ENCODE results near the gene UACA. TPM values are rescaled to one million over a fixed set of nuclear protein-coding genes. Genes with fewer than 3 reads are reported as not detected.

Gene UACA
- total RNA-seq, 2 experiments from 2014 or later = 1.1 to 1.5 TPM

- H3K27ac Mint-ChIP-seq = no peak overlapping the region
- Histone ChIP-seq H3K9me3 (ENCODE audit: control insufficient read depth in 1 of 2, insufficient read depth in 1 of 2, low read length in 2 of 2) (no peaks in the 10 kb centered on the region), H3K27ac (ENCODE audit: low read depth in 1 of 2, low read length in 2 of 2) (no peak overlapping the region), H3K4me3 (ENCODE audit: low read length) (no peak overlapping the region), H3K4me1 (ENCODE audit: insufficient read depth, low read length) (peaks cover 8% of the 10 kb centered on the region), H3K36me3 (ENCODE audit: insufficient read depth, low read length) (no peaks in the 10 kb centered on the region), H3K27me3 (ENCODE audit: control insufficient read depth in 1 of 2, insufficient read depth in 2 of 2, low read length in 2 of 2) (peaks cover 3 to 8% of the 10 kb centered on the region in 2 experiments)
- ChIA-PET CTCF (no interaction called here), POLR2A (interaction anchor here (1.3 kb wide), 1 partner anchor 53 kb away, joined by 3 read pairs; no protein-coding TSS in a partner anchor)
- no peak for DNase-seq
- H3K4me1 Mint-ChIP-seq (ENCODE audit: low read depth) = peaks cover 24% of the 10 kb centered on the region
- H3K36me3 Mint-ChIP-seq (ENCODE audit: low read depth) = no peaks in the 10 kb centered on the region
- TF ChIP-seq CTCF (IDR thresholded peaks at IDR 0.05) = no peak
- no peak for ATAC-seq (ENCODE audit: poor library complexity)
- no peak overlapping the region for H3K4me3 Mint-ChIP-seq
- peaks cover 4% of the 10 kb centered on the region for H3K27me3 Mint-ChIP-seq
- no peaks in the 10 kb centered on the region for H3K9me3 Mint-ChIP-seq
- intact Hi-C loops (cut with DNase I, micrococcal nuclease) = loop anchor here (5.0 to 10.0 kb wide), 3 partner anchors 55 to 775 kb away; no protein-coding TSS in a partner anchor
These were observed 93.2 kb downstream of the UACA start for GRCh38 chr15:70669966-70670658.

- Mint-ChIP-seq H3K36me3 (ENCODE audit: low read depth) (no peaks in the 10 kb centered on the region), H3K4me1 (ENCODE audit: low read depth) (peaks cover 24% of the 10 kb centered on the region), H3K27ac (no peak overlapping the region), H3K4me3 (no peak overlapping the region), H3K9me3 (no peaks in the 10 kb centered on the region), H3K27me3 (peaks cover 4% of the 10 kb centered on the region)
- Histone ChIP-seq H3K4me1 (ENCODE audit: insufficient read depth, low read length) (peaks cover 8% of the 10 kb centered on the region), H3K27me3 (ENCODE audit: control insufficient read depth in 1 of 2, insufficient read depth in 2 of 2, low read length in 2 of 2) (peaks cover 3 to 8% of the 10 kb centered on the region in 2 experiments), H3K27ac (ENCODE audit: low read depth in 1 of 2, low read length in 2 of 2) (no peak overlapping the region), H3K36me3 (ENCODE audit: insufficient read depth, low read length) (no peaks in the 10 kb centered on the region), H3K4me3 (ENCODE audit: low read length) (no peak overlapping the region), H3K9me3 (ENCODE audit: control insufficient read depth in 1 of 2, insufficient read depth in 1 of 2, low read length in 2 of 2) (no peaks in the 10 kb centered on the region)
- ChIA-PET POLR2A (no interaction called here), CTCF (no interaction called here)
- DNase-seq = no peak
- intact Hi-C loops (cut with DNase I, micrococcal nuclease) = loop anchor here in 1 of 2 experiments (5.0 kb wide), 1 partner anchor 107 kb away; no protein-coding TSS in a partner anchor
- TF ChIP-seq CTCF (IDR thresholded peaks at IDR 0.05) = no peak
- no peak for ATAC-seq (ENCODE audit: poor library complexity)
These were observed 94.3 kb downstream of the UACA start for GRCh38 chr15:70669006-70669602.

DNA sequence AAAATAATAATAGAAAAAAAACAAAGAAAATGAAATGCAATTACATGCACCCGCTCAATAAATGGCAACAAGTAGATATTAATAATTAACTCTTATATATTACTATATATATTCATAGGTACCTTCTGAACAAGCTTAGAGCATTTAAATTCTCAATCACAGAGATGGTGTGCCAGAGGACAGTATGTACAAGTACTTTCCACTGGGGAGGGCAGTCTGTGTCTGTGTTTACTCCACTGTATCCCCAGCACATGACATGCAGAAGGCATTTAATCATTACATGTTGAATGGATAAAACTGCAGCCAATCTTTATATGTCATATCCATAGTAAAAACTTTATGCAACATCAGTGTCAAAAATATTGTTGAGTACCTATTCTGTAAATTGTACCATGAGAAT, 97.8 kb downstream of the UACA start:
- ChIA-PET CTCF (no interaction called here), POLR2A (no interaction called here)
- peaks cover 3% of the 10 kb centered on the region for H3K4me1 Mint-ChIP-seq (ENCODE audit: low read depth)

More for the DNA sequence above, 97.8 kb downstream of the UACA start:
- Mint-ChIP-seq H3K4me3 (no peak overlapping the region), H3K27ac (no peak overlapping the region), H3K36me3 (ENCODE audit: low read depth) (no peaks in the 10 kb centered on the region), H3K27me3 (peaks cover 3% of the 10 kb centered on the region), H3K9me3 (no peaks in the 10 kb centered on the region)
- intact Hi-C loops (cut with DNase I, micrococcal nuclease) = loop anchor here in 1 of 2 experiments (5.0 kb wide), 1 partner anchor 103 kb away; no protein-coding TSS in a partner anchor
- Histone ChIP-seq H3K9me3 (ENCODE audit: control insufficient read depth in 1 of 2, insufficient read depth in 1 of 2, low read length in 2 of 2) (no peaks in the 10 kb centered on the region), H3K27me3 (ENCODE audit: control insufficient read depth in 1 of 2, insufficient read depth in 2 of 2, low read length in 2 of 2) (peaks cover 3 to 8% of the 10 kb centered on the region in 2 experiments), H3K4me1 (ENCODE audit: insufficient read depth, low read length) (no peaks in the 10 kb centered on the region), H3K36me3 (ENCODE audit: insufficient read depth, low read length) (no peaks in the 10 kb centered on the region), H3K4me3 (ENCODE audit: low read length) (no peak overlapping the region), H3K27ac (ENCODE audit: low read depth in 1 of 2, low read length in 2 of 2) (no peak overlapping the region)
- TF ChIP-seq CTCF (IDR thresholded peaks at IDR 0.05) = no peak
- no peak for DNase-seq
- ATAC-seq (ENCODE audit: poor library complexity) = no peak

Data from CD4-positive, alpha-beta T cell (primary cell).